SK-N-SH treated with all-trans-retinoic acid at 6 μM for 48 hours (cell line): Measurements from ENCODE around the gene SIGLEC9.

ENCODE experiments used
- ATAC-seq: fragments of 200-7000 bp; cut with Tn5 transposase; 3 replicates; pipeline ENCODE4 v1.9.1; 2020; ENCODE audit warnings: mild to moderate bottlenecking, moderate library complexity
- ARNTL ChIP-seq: fragments of 450-650 bp; formaldehyde crosslinking; IDR thresholded peaks from 2 replicates; pipeline ENCODE4 v1.5.0; 2020; ENCODE audit warnings: low read depth, mild to moderate bottlenecking, moderate library complexity, borderline replicate concordance
- BACH2 ChIP-seq: fragments of 250-450 bp; sonication (Bioruptor Pico); IDR thresholded peaks from 2 replicates; pipeline ENCODE4 v1.9.0; 2021; ENCODE audit warnings: mild to moderate bottlenecking, borderline replicate concordance
- CSDC2 ChIP-seq: fragments of 250-450 bp; sonication (Bioruptor Pico); IDR thresholded peaks from 2 replicates; pipeline ENCODE4 v1.5.0; 2020; ENCODE audit warnings: mild to moderate bottlenecking, moderate library complexity
- ESRRG ChIP-seq: fragments of 250-450 bp; sonication (Bioruptor Pico); IDR thresholded peaks from 2 replicates; pipeline ENCODE4 v1.6.1; 2021; ENCODE audit warnings: mild to moderate bottlenecking
- GLIS3 ChIP-seq: fragments of 250-450 bp; sonication (Bioruptor Pico); IDR thresholded peaks from 2 replicates; pipeline ENCODE4 v1.5.0; 2020; ENCODE audit warnings: mild to moderate bottlenecking, moderate library complexity
- ISL1 ChIP-seq: fragments of 250-450 bp; sonication (Bioruptor Pico); IDR thresholded peaks from 2 replicates; pipeline ENCODE4 v2.1.2; 2022; ENCODE audit warnings: mild to moderate bottlenecking, moderate library complexity
- OSR1 ChIP-seq: fragments of 250-450 bp; sonication (Bioruptor Pico); IDR thresholded peaks from 2 replicates; pipeline ENCODE4 v1.8.0; 2022; ENCODE audit warnings: moderate library complexity, mild to moderate bottlenecking, inconsistent platforms
- PPARA ChIP-seq: fragments of 250-450 bp; sonication (Bioruptor Pico); IDR thresholded peaks from 2 replicates; pipeline ENCODE4 v1.5.0; 2020; ENCODE audit warnings: mild to moderate bottlenecking, borderline replicate concordance
- RARB ChIP-seq: fragments of 250-450 bp; sonication (Bioruptor Pico); IDR thresholded peaks from 2 replicates; pipeline ENCODE4 v1.8.0; 2021; ENCODE audit warnings: mild to moderate bottlenecking, moderate library complexity
- ZC3H10 ChIP-seq: fragments of 250-450 bp; sonication (Bioruptor Pico); IDR thresholded peaks from 2 replicates; pipeline ENCODE4 v1.5.1; 2021; ENCODE audit warnings: mild to moderate bottlenecking, moderate library complexity
- ZFP3 ChIP-seq: fragments of 250-450 bp; sonication (Bioruptor Pico); IDR thresholded peaks from 2 replicates; pipeline ENCODE4 v1.5.0; 2020; ENCODE audit warnings: mild to moderate bottlenecking, moderate library complexity
- ZFP30 ChIP-seq: fragments of 450-650 bp; formaldehyde crosslinking; IDR thresholded peaks from 2 replicates; pipeline ENCODE4 v1.5.0; 2022; ENCODE audit warnings: mild to moderate bottlenecking, moderate library complexity
- ZNF565 ChIP-seq: fragments of 450-650 bp; formaldehyde crosslinking; conservative IDR thresholded peaks from 2 replicates; pipeline ENCODE4 v1.5.0; 2020; ENCODE audit warnings: low read depth, mild to moderate bottlenecking, moderate library complexity
- ZNF70 ChIP-seq: fragments of 450-650 bp; formaldehyde crosslinking; IDR thresholded peaks from 2 replicates; pipeline ENCODE4 v1.5.0; 2020; ENCODE audit warnings: mild to moderate bottlenecking, moderate library complexity
- ZNF8 ChIP-seq: fragments of 450-650 bp; formaldehyde crosslinking; IDR thresholded peaks from 2 replicates; pipeline ENCODE4 v1.5.0; 2020; ENCODE audit warnings: mild to moderate bottlenecking, moderate library complexity
- TF ChIP-seq, protein P1 (sequence below): fragments of 250-450 bp; sonication (Bioruptor Pico); IDR thresholded peaks from 2 replicates; pipeline ENCODE4 v1.5.1; 2020; ENCODE audit warnings: low read depth, mild to moderate bottlenecking, moderate library complexity
- TF ChIP-seq, protein P2 (sequence below): fragments of 250-450 bp; sonication (Bioruptor Pico); IDR thresholded peaks from 2 replicates; pipeline ENCODE4 v1.8.0; 2021; ENCODE audit warnings: low read depth, mild to moderate bottlenecking, moderate library complexity, borderline replicate concordance
- TF ChIP-seq, protein P3 (sequence below): fragments of 250-450 bp; sonication (Bioruptor Pico); IDR thresholded peaks from 2 replicates; pipeline ENCODE4 v1.5.1; 2021; ENCODE audit warnings: mild to moderate bottlenecking, moderate library complexity
- TF ChIP-seq, protein P4 (sequence below): fragments of 250-450 bp; sonication (Bioruptor Pico); IDR thresholded peaks from 2 replicates; pipeline ENCODE4 v1.5.0; 2020; ENCODE audit warnings: mild to moderate bottlenecking, moderate library complexity

Gene SIGLEC9

DNA sequence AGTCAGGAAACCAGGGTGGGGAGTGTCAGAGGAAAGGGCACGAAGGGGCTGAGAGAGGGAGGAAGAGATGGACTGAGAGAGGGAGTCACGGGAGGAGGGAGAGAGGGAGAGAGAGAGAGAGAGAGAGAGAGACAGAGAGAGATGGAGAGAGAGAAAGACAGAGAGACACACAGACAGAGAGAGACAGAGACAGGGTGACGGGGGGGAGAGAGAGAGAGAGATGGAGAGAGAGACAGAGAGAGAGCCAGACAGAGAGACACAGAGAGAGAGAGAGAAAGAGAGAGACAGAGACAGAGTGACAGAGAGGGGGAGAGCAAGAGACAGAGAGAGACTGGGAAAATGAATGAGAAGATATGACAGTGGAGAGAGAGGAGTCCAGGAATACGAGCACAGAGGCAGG is 41.5 kb upstream of the SIGLEC9 start:
- TF ChIP-seq, protein P1, sequence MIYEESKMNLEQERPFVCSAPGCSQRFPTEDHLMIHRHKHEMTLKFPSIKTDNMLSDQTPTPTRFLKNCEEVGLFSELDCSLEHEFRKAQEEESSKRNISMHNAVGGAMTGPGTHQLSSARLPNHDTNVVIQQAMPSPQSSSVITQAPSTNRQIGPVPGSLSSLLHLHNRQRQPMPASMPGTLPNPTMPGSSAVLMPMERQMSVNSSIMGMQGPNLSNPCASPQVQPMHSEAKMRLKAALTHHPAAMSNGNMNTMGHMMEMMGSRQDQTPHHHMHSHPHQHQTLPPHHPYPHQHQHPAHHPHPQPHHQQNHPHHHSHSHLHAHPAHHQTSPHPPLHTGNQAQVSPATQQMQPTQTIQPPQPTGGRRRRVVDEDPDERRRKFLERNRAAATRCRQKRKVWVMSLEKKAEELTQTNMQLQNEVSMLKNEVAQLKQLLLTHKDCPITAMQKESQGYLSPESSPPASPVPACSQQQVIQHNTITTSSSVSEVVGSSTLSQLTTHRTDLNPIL (CRISPR knock-in tag), result no peak
- ATAC-seq, result no peak

DNA sequence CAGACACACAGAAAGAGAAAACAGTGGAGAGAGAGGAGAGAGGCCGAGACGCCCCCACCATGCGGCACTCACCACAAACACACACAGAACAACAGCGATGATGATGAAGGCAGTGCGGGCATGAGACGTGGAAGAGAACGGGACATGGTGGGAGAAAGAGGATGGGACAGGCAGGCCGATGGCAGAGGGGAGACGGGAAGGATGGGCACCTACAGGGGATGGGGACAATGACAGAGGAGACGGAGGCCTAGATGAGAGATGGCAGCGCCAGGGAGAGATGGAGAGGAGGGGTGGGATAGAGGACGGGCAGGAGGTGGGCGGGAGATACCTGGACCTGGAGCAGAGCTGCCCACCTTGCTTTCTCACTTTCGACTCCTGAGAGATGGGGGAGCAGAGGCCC is 40.9 kb upstream of the SIGLEC9 start:
- ATAC-seq, result no peak
- no peak for TF ChIP-seq ZNF565 (CRISPR knock-in tag)
- no peak for TF ChIP-seq BACH2 (CRISPR knock-in tag)
- no peak for TF ChIP-seq ARNTL (CRISPR knock-in tag)
- TF ChIP-seq ZFP30 (CRISPR knock-in tag), result no peak
- TF ChIP-seq ZNF70 (CRISPR knock-in tag), result no peak
- no peak for TF ChIP-seq PPARA (CRISPR knock-in tag)
- TF ChIP-seq, protein P2, sequence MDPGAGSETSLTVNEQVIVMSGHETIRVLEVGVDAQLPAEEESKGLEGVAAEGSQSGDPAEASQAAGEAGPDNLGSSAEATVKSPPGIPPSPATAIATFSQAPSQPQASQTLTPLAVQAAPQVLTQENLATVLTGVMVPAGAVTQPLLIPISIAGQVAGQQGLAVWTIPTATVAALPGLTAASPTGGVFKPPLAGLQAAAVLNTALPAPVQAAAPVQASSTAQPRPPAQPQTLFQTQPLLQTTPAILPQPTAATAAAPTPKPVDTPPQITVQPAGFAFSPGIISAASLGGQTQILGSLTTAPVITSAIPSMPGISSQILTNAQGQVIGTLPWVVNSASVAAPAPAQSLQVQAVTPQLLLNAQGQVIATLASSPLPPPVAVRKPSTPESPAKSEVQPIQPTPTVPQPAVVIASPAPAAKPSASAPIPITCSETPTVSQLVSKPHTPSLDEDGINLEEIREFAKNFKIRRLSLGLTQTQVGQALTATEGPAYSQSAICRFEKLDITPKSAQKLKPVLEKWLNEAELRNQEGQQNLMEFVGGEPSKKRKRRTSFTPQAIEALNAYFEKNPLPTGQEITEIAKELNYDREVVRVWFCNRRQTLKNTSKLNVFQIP (CRISPR knock-in tag), result no peak
- TF ChIP-seq ZFP3 (CRISPR knock-in tag), result no peak
- no peak for TF ChIP-seq GLIS3 (CRISPR knock-in tag)

DNA sequence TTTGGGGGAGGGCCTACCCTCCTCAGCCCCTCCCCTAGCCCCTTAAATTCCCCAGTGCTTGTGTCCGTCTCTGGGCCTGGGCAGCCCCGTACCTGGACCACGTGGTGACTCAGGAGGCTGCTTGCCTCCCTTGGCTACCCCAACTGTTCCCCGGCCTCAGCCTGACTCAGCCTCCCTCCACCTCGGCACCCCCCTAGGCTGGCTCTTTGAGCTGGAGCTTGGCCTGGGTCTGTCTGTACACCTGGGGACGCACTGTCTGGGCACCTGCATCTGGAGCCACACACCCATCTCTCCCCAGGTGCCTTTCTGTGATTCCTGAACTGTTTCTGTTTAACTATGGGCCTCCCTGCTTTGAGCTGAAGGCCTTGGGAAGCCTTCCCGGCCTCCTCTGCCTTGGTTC is 40.2 kb upstream of the SIGLEC9 start:
- no peak for ATAC-seq

DNA sequence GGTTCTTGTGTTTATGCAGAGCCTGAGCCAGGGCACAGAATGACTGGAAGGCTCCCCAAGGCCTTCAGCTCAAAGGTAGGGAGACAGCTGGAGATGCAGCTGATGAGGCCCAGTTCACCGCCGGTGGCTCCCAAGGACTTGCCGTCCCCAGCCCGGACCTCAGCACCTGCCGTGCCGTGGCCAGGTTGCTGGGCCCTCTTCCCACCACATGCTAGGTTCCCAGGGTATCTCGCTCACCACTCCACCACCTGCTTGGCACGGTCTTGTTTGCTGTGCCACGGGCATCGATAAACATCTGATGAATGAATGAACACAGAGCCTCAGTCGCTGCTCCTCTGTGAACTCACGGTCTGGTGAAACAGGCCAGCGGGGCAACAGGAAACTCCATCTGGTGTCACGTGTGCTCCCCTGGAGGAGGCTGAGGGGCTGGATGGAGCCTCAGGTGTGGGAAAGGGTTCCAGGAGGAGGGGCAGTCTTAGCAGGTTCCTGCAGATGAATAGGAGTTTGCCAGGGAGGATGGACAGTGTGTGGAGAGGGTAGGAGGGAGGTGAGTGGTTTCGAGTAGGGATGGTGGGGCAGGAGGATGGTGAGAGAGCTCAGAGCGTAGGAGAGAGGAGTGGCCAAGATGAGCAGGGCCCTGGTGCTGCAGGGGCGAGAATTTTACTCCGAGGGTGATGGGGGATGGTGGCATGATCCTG is 38.4 kb upstream of the SIGLEC9 start:
- no peak for ATAC-seq
- TF ChIP-seq ZFP3 (CRISPR knock-in tag), result peak; percentile 87
- TF ChIP-seq, protein P3, sequence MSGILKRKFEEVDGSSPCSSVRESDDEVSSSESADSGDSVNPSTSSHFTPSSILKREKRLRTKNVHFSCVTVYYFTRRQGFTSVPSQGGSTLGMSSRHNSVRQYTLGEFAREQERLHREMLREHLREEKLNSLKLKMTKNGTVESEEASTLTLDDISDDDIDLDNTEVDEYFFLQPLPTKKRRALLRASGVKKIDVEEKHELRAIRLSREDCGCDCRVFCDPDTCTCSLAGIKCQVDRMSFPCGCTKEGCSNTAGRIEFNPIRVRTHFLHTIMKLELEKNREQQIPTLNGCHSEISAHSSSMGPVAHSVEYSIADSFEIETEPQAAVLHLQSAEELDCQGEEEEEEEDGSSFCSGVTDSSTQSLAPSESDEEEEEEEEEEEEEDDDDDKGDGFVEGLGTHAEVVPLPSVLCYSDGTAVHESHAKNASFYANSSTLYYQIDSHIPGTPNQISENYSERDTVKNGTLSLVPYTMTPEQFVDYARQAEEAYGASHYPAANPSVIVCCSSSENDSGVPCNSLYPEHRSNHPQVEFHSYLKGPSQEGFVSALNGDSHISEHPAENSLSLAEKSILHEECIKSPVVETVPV (CRISPR knock-in tag), result no peak
- TF ChIP-seq, all 23 proteins: peak for 1

More for the DNA sequence above, 40.2 kb upstream of the SIGLEC9 start:
- TF ChIP-seq OSR1 (CRISPR knock-in tag) (no peak), RARB (no peak), ESRRG (no peak), ZNF8 (CRISPR knock-in tag) (no peak), ZNF70 (CRISPR knock-in tag) (no peak), ISL1 (CRISPR knock-in tag) (no peak), BACH2 (CRISPR knock-in tag) (no peak), ZFP3 (CRISPR knock-in tag) (no peak), CSDC2 (CRISPR knock-in tag) (no peak), ARNTL (CRISPR knock-in tag) (no peak), ZC3H10 (CRISPR knock-in tag) (no peak), ZNF565 (CRISPR knock-in tag) (no peak), PPARA (CRISPR knock-in tag) (no peak), ZFP30 (CRISPR knock-in tag) (no peak)
- TF ChIP-seq, protein P4, sequence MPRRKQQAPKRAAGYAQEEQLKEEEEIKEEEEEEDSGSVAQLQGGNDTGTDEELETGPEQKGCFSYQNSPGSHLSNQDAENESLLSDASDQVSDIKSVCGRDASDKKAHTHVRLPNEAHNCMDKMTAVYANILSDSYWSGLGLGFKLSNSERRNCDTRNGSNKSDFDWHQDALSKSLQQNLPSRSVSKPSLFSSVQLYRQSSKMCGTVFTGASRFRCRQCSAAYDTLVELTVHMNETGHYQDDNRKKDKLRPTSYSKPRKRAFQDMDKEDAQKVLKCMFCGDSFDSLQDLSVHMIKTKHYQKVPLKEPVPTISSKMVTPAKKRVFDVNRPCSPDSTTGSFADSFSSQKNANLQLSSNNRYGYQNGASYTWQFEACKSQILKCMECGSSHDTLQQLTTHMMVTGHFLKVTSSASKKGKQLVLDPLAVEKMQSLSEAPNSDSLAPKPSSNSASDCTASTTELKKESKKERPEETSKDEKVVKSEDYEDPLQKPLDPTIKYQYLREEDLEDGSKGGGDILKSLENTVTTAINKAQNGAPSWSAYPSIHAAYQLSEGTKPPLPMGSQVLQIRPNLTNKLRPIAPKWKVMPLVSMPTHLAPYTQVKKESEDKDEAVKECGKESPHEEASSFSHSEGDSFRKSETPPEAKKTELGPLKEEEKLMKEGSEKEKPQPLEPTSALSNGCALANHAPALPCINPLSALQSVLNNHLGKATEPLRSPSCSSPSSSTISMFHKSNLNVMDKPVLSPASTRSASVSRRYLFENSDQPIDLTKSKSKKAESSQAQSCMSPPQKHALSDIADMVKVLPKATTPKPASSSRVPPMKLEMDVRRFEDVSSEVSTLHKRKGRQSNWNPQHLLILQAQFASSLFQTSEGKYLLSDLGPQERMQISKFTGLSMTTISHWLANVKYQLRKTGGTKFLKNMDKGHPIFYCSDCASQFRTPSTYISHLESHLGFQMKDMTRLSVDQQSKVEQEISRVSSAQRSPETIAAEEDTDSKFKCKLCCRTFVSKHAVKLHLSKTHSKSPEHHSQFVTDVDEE (CRISPR knock-in tag), result no peak
- TF ChIP-seq, protein P3 (CRISPR knock-in tag), result no peak
- TF ChIP-seq, all 23 proteins: peak for 0
